ENCODE data around the gene CAMK1D.

Gene CAMK1D

DNA sequence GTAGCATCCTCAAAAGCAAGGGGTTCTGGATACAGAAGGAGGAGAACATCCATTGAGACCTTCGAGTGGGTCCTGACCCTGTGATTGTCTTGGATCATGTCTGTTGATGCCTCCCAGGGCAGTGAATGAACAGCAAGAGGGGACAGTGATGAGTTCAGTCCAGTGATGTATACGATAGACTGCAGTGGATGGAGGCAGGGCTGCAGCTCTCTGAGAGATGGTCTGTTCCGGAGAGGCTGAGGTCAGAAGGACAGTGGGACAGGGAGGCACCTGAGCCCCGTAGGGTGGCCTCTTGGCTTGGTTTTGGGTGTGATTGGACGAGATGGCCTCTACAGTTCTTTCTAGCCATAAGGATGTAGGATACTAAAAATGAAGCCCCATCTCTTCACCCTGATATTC is 280.4 kb downstream of the CAMK1D start:
- no peak for DNase-seq (ENCODE audit: low spot score)

GRCh38 chr10:12631216-12631615 is 281.9 kb downstream of the CAMK1D start:
- DNase-seq (ENCODE audit: low spot score): no peak

DNA sequence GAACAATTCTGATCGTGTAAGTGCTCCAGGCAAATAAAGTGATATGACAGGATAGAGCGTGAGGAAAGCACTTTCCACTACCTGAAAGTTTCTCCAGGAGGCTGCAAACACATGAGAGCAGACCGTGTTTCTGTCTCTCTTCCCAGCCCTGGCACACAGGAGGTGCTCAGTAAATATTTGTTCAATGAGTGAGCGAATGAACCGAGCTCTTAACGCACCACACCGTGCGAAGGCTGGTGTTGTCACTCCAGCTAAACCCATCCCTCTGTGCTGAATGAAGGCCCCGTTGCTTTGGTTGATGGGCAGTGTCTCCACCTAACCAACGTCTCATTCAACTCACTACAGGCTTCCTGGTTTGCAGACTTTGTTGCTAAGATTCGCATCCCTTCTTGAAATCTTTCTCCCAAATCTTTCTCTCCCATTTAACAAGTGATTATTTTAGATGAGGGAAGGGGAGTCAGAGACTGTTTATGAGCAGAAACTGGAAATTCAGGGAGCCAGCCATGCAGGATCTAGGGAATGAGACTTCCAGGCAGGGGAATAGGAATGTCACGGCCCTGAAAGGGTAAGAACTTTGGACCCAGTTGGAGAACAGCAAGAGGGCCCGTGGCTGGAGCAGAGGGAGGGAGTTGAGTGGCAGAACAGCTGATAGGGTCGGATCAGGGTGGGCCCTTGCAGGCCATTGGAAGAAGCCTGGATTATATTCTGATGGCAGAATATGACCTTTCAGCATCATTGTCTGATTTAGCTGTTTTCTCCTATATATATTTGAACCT is 282.6 kb downstream of the CAMK1D start:
- no peak for DNase-seq (ENCODE audit: low spot score)

DNA sequence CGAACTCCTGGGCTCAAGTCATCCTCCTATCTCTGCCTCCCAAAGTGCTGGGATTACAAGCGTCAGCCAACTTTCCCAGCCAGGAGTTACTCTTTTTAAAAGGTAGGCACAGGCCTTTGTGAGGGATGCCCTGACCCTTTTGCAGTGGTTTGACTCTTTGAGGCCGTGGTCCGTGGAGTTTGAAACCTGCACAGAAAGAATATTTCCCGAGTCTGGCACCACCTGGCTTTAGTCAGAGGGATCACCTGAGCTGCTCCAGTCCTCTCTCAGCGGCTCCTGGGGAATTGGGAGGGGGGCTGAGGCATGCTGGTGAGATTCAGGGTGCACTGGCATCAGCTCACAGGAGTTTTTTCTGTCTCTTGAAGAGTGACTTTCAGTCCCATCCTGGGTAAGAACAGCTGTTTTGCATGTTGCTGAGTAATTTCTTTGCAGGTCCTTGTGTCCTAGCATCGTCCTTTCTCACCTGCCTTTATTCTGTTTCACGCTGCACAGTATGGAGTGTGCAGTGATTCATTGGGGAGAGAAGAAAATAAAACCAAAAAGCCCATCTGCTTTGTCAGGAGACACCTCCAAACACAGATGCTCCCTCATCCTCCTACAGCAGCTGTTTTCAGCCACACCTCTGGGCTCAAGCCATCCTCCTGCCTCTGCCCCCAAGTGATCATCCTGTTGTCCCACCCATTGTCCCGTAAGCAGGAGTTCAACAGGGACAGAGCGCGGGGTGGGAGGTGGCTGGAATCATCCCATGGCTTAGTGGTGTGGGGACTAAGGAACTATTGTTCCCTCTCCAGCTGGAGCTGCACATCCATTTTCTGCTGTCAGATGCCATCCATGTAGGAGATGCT is 284.7 kb downstream of the CAMK1D start:
- no peak for DNase-seq (ENCODE audit: low spot score)

- no peak for DNase-seq (ENCODE audit: low spot score)
These were observed 285.2 kb downstream of the CAMK1D start for GRCh38 chr10:12634621-12634931.

DNA sequence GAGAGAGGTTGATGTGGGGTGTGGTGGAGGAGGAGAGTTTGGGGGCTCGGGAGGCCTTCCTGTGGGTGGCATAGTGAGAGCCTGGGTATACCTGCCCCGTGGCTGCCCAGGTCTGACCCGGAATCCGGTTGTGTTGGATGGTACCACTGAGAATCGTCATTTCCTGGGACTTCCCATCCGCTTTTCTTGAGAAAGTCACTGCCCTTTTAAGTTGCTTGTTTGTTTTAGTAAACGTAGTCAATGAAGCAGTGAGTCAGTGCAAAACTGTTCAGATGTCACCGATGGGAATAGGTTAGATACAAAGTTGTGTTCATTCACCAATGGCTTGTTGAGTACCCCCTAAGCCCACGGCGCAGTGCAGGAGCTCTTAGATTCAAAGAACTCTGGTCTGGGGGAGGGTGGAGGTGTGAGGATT is 285.8 kb downstream of the CAMK1D start:
- no peak for DNase-seq (ENCODE audit: low spot score)

- no peak for DNase-seq (ENCODE audit: low spot score)
These were observed 287.2 kb downstream of the CAMK1D start for GRCh38 chr10:12636571-12636970.

DNA sequence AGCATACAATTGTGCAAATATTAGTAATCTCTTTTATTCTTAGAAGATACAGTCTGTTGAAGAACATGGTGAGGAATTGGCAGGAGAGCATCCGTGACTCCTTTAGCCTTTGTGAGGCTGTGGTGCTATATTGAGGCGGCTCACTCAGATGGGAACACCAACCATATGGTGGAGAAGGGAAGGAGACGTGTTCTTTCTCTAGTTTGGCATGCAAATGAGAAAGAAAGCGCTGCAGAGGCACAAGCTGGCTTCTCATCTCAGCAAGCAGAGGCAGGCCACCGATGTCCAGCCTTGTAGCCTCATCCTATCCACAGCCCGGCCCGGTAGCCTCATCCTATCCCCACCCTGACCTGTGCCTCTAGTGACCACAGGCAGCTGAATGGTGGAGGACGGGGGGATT is 288.3 kb downstream of the CAMK1D start:
- DNase-seq (ENCODE audit: low spot score): no peak

GRCh38 chr10:12638103-12638502 is 288.8 kb downstream of the CAMK1D start:
- DNase-seq (ENCODE audit: low spot score): no peak

GRCh38 chr10:12638781-12639180 is 289.4 kb downstream of the CAMK1D start:
- no peak for DNase-seq (ENCODE audit: low spot score)

GRCh38 chr10:12639996-12640944 is 290.9 kb downstream of the CAMK1D start:
- DNase-seq (ENCODE audit: low spot score): no peak

DNA sequence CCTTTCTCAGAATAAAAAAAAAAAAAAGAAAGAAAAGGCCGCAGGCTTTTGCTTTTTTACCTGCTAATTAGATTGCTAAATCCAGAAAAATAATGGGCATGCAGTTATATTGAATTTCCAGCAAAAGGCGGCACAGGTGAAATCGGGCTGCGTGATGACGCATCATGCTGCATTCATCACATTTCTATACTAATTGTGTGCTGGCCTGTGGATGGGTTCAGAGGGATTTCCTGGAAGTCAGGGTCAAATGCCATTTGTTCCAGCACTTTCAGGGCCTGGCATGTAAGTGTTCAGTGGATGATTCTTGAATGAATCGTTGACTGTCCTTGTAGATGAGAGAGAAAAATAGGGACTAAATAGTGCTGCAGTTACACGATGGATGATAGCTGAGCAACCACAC is 292.7 kb downstream of the CAMK1D start:
- no peak for DNase-seq (ENCODE audit: low spot score)

DNA sequence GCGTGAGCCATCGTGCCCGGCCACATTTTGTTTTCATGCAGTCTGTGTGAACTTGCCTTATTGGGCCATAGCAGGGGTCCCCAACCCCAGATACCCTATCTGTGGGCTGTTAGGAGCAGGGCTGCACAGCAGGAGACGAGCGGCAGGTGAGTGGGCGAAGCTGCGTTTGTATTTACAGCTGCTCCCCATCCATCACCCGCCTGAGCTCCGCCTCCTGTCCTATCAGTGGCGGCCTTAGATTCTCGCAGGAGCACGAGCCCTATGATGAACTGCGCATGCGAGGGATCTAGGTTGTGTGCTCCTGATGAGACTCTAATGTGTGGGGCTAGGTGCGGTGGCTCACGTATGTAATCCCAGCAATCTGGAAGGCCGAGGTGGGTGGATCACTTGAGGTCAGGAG is 293.9 kb downstream of the CAMK1D start:
- no peak for DNase-seq (ENCODE audit: low spot score)

- no peak for DNase-seq (ENCODE audit: low spot score)
These were observed 295.2 kb downstream of the CAMK1D start for GRCh38 chr10:12644380-12645144.

DNA sequence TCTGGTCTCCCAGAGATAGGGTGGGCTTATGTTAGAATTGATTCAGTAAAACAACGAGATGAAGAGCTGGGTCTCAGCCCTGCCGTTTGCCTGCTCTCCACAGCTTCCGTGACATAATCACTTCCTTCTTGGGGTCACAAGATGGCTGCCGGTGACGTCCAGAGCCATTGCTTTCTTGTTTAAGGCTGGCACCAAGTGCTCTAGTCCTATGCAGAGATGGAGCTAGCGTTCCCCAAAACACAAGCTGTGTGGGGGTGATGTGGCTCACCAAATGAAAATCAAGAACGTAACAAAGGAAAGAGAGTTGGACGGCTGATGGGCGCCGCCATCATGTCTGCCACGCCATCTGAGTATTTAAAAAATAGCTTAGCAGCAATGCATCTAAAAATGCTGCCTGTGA is 296.1 kb downstream of the CAMK1D start:
- DNase-seq (ENCODE audit: low spot score): no peak

- DNase-seq (ENCODE audit: low spot score): no peak
These were observed 299.8 kb downstream of the CAMK1D start for GRCh38 chr10:12649012-12649584.

DNA sequence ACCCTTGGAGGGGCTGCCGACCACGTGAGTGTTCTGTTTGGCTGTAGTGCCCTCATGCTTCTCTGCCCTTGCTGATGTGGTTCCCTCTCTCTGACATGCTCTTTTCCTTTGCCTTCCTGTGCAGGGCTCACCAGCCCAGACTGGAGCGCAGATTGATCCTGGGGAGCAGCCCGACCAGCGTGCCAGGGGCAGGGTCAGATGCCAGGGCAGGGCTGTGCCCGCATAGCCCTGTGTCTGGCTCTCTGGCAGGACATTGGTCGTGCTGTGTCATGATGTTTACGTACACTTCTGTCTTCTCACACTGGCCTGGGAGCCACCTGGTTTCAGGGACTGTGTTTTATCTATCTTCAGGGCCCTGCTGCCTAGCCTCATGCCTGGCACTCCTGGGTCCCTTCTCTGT is 300.8 kb downstream of the CAMK1D start:
- DNase-seq (ENCODE audit: low spot score): no peak

- no peak for DNase-seq (ENCODE audit: low spot score)
These were observed 301.4 kb downstream of the CAMK1D start for GRCh38 chr10:12650538-12651298.

GRCh38 chr10:12655940-12656339 is 306.6 kb downstream of the CAMK1D start:
- no peak for DNase-seq (ENCODE audit: low spot score)

DNA sequence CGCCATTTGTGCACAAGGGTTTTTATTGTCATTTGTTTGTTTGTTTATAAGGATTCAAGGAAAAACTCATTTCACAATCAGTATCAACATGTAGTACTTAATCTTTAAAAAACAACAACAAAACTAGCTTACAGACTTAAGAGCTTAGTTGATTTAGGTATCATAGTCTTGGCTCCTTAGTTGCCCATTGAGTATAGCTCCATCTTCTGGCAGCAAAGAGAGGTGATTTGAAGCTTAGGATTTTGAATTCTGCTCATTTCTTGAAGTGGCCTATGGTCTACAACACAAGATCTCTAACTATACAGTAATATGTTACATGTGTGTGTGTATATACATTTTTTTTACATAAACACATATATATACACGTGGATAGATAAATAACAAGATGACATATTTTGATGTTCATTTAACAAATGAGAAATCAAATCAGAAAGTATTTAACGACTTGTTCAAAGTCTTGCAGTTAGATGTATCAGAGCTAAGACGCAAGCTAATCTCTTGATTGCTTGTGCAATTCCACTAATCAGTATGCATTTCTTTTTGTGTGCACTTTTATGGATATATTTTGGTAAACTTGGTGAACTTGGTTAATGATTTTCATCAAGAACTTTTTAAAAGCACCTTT is 307.3 kb downstream of the CAMK1D start:
- peak; percentile 42 for DNase-seq (ENCODE audit: low spot score)
